CD4-positive, alpha-beta T cell treated with Interleukin-6 at 100 ng/mL for 8 hours (primary cell): Measurements from ENCODE around the gene TVP23C.

Source experiments
- DNase-seq: peaks from one replicate; pipeline ENCODE4 v3.0.0-alpha.2; 2020; ENCODE audit warnings: mixed read lengths, low spot score

The TVP23C gene

DNA sequence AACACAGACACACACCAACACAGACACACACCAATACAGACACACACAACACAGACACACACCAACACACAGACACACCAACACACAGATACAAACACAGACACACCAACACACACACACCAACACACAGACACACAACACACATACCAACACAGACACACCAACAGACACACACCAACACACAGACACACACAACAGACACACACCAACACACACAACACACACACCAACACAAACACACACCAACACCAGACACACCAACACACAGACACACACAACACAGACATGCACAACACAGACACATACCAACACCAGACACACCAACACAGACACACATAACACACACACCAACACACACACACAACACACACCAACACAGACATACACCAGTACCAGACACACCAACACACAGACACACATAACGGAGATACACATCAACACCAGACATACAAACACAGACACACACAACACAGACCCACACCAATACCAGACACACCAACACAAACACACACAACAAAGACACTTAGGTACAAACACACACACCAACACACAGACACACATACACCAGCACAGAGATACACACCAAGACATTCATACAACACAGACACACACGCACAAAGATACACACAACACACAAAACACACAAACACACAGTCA, 98.1 kb downstream of the TVP23C start:
- DNase-seq, result no peak

GRCh38 chr17:15464231-15464985, 98.9 kb downstream of the TVP23C start:
- no peak for DNase-seq

GRCh38 chr17:15462976-15463772, 100.1 kb downstream of the TVP23C start:
- DNase-seq, result no peak

DNA sequence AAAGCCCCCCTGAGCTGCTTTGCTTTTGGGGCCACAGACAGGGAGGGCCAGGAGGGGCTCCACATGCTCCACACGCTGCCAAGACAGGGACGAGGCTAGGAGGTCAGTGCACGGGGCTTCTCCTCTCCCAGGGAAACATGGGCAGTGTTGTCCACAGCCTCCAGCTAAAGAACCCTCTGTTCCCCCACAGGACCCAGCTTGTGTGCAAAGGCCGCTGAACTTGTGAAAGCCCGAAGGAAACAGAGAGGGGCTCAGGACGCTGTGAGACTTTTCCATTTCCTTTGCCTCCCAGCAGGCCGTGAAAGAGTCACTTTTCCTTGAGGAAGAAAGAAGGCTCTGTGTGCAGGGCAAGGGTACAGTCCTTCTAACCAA, 105.6 kb downstream of the TVP23C start:
- DNase-seq, result no peak

DNA sequence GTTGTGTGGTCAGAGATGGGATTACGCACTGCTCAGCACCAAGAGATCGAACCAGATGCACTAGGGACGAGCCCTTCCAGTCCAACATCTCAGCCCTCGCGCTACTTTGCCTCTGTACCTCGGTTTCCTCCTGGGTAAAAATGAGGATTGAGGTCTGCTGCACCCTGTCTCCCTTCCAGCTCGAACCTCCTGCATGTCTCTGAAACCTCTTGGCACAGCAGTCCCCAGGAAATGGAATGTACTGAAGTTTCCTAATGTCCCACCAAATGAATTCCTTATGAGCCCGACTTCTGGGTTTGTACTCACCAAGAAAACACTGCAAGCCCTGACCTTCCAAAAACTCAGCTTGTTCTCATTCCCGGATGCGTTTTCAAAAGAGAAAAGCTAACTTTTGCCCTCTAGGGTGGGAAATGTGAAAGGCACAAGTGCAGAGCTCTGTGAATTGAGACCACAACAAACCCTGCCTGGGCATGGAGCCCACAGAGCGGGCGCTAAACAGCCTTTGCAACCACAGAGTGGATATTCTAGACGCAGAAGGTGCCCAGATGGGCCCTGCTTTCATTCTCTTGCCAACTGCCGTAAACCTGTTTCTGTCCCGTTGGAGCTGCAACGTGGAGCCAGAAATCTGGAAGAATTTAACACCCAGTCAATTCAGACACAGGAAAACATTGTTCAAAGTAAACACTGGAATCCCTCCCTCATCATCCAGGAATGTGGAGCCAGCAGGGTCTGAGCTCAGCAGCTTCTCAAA, 106.1 kb downstream of the TVP23C start:
- no peak for DNase-seq

DNA sequence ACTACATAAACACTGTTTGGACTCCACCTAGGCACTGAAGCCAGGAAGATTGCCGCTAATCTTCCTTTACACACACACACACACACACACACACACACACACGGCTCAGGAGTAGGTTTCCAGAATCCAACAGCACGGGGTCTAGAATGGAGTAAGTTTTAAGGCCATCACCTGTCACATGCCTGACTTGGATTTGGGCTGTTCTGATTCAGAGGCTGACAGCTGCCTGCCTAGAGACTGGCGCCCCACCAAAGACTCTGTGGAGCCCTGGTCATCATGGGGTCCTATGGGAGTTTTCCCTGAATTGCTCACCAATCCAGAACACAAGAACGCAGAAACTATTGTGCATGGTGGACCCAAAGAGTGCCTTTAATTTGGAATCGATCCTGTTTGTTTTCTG, 106.8 kb downstream of the TVP23C start:
- DNase-seq, result no peak

DNA sequence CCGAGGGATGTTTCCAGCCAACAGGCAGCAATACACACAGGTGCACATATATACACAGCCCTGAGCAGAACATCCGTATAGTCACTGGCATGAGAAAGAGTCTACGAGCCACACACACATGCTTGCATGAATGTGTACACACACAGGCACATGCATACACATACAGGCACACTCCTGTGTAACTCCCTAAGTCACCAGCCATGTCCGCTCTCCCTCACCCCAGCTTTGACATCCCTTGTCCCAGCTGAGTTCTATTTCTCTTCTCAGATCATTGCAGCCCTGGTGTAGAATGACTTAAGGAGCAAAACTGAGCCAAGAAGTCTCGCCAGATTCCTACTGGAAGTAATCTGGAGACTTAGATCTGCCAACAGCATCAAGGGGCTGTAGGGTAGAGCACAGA, 108.9 kb downstream of the TVP23C start:
- no peak for DNase-seq

GRCh38 chr17:15453782-15454181, 109.5 kb downstream of the TVP23C start:
- DNase-seq, result no peak

DNA sequence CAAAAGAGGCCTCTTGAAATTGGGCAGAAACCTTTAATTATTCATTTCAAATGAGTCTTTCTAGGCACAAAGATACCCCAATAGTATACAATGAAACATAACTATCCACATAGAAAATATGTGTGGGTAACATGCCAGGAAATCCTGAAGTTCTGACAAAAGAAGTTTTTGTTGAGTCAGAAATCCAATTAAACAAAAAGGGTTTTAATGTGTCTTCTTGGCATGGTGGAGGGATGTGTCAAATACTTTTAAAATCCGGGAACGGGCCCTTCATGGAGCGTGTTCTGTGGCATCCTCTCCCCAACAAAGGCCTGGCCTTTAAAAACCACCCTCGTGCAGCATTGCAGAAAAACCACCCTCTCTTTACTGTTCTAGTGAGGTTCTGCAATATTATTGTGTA, 110.0 kb downstream of the TVP23C start:
- DNase-seq, result no peak

GRCh38 chr17:15452746-15453145, 110.5 kb downstream of the TVP23C start:
- DNase-seq, result no peak
